Skin of body (tissue), 2 donors: ENCODE measurements around the gene LRP3. TPM values are rescaled to one million over a fixed set of nuclear protein-coding genes. Genes with fewer than 3 reads are reported as not detected.
"Not testable (repeated sequence)": the region's sequence is repeated elsewhere in the genome, so short reads cannot be mapped to it uniquely, and the experiment has no call there.

Experiments
- DNase-seq: peaks from one replicate; lab custom pipeline; 2025; lab: John Stamatoyannopoulos, UW
- total RNA-seq: library from RNA; depleted of rRNA; stranded (reverse); fragments of >200 nt; gene quantifications from one replicate; pipeline ENCODE4 v1.2.3, GENCODE V29; 2014

Gene LRP3
- total RNA-seq, 1 donor from 2014 or later = 15.0 TPM

GRCh38 chr19:33201886-33202545 is 7.9 kb downstream of the LRP3 start:
- DNase-seq = no peak

- DNase-seq = no peak
Measured at GRCh38 chr19:33202546-33203507, 8.7 kb downstream of the LRP3 start.

GRCh38 chr19:33203529-33203928 is 9.4 kb downstream of the LRP3 start:
- DNase-seq = no peak

GRCh38 chr19:33204136-33204973 is 10.2 kb downstream of the LRP3 start:
- no peak for DNase-seq

- no peak for DNase-seq
Measured at GRCh38 chr19:33205110-33205509, 11.0 kb downstream of the LRP3 start.

- DNase-seq = no peak
Measured at GRCh38 chr19:33205531-33206260, 11.6 kb downstream of the LRP3 start.

GRCh38 chr19:33206261-33207039 is 12.3 kb downstream of the LRP3 start:
- DNase-seq = no peak

GRCh38 chr19:33207040-33207620 is 13.0 kb downstream of the LRP3 start:
- no peak for DNase-seq

- no peak for DNase-seq
Measured at GRCh38 chr19:33207903-33208302, 13.8 kb downstream of the LRP3 start.

GRCh38 chr19:33208371-33208895 is 14.3 kb downstream of the LRP3 start:
- no peak for DNase-seq

GRCh38 chr19:33208904-33209849 is 15.0 kb downstream of the LRP3 start:
- no peak for DNase-seq

GRCh38 chr19:33209850-33210230 is 15.7 kb downstream of the LRP3 start:
- not testable (repeated sequence) for DNase-seq

- no peak for DNase-seq
Measured at GRCh38 chr19:33210266-33210940, 16.3 kb downstream of the LRP3 start.

GRCh38 chr19:33211794-33212435 is 17.8 kb downstream of the LRP3 start:
- DNase-seq = peak; percentile 77

GRCh38 chr19:33212436-33213172 is 18.5 kb downstream of the LRP3 start:
- no peak for DNase-seq

- peak; percentile 29 for DNase-seq
Measured at GRCh38 chr19:33214596-33214995, 20.5 kb downstream of the LRP3 start.
